Parathyroid adenoma (tissue), 2 donors: ENCODE results near the gene TLR6.

Experiments used
- H2AFZ ChIP-seq: fragments of 300-600 bp; sonication (generic); one replicate; pipeline ENCODE4 v1.7.0; 2017; ENCODE audit warnings: antibody characterized with exemption, mild to moderate bottlenecking
- H3K27ac ChIP-seq: fragments of 300-600 bp; sonication (generic); one replicate; pipeline ENCODE4 v1.7.0; 2017
- H3K27me3 ChIP-seq: fragments of 300-600 bp; sonication (generic); one replicate; pipeline ENCODE4 v1.7.0; 2017; ENCODE audit warnings: low read length; ENCODE audit not compliant: control insufficient read depth, insufficient read depth
- H3K36me3 ChIP-seq: fragments of 300-600 bp; sonication (generic); one replicate; pipeline ENCODE4 v1.7.0; 2017; ENCODE audit warnings: low read length; ENCODE audit not compliant: control insufficient read depth, insufficient read depth
- H3K4me1 ChIP-seq: fragments of 300-600 bp; sonication (generic); one replicate; pipeline ENCODE4 v1.7.0; 2017; ENCODE audit warnings: control low read depth
- H3K4me2 ChIP-seq: fragments of 300-600 bp; sonication (generic); one replicate; pipeline ENCODE4 v1.7.0; 2017; ENCODE audit warnings: low read length
- H3K4me3 ChIP-seq: fragments of 300-600 bp; sonication (generic); one replicate; pipeline ENCODE4 v1.7.0; 2017; ENCODE audit warnings: low read depth, low read length
- H3K79me2 ChIP-seq: fragments of 300-600 bp; sonication (generic); one replicate; pipeline ENCODE4 v1.7.0; 2017; ENCODE audit warnings: control low read depth
- H3K9ac ChIP-seq: fragments of 300-600 bp; sonication (generic); one replicate; pipeline ENCODE4 v1.7.0; 2017; ENCODE audit warnings: mild to moderate bottlenecking
- H3K9me3 ChIP-seq: fragments of 300-600 bp; sonication (generic); one replicate; pipeline ENCODE4 v1.7.0; 2017; ENCODE audit warnings: low read length; ENCODE audit not compliant: control insufficient read depth
- CTCF ChIP-seq: fragments of 300-600 bp; sonication (generic); IDR thresholded peaks from one replicate; pipeline ENCODE4 v1.7.0; 2017; ENCODE audit warnings: antibody characterized with exemption, mild to moderate bottlenecking
- donor health status: primary hyperparathyroidism.

TLR6 gene

GRCh38 chr4:38865445-38865844 lies 8.8 kb upstream of the TLR6 start:
- Histone ChIP-seq H2AFZ (no peak overlapping the region), H3K27me3 (no peaks in the 10 kb centered on the region), H3K27ac (no peak overlapping the region), H3K9ac (no peak overlapping the region), H3K36me3 (no peaks in the 10 kb centered on the region), H3K9me3 (no peaks in the 10 kb centered on the region), H3K4me1 (peaks cover 2% of the 10 kb centered on the region), H3K4me2 (no peak overlapping the region), H3K79me2 (no peaks in the 10 kb centered on the region), H3K4me3 (no peak overlapping the region)
- TF ChIP-seq CTCF: no peak

GRCh38 chr4:38861791-38862190 lies 5.2 kb upstream of the TLR6 start:
- H3K36me3 ChIP-seq: no peaks in the 10 kb centered on the region
- no peak overlapping the region for H3K4me3 ChIP-seq
- no peak for TF ChIP-seq CTCF
- H3K9ac ChIP-seq: no peak overlapping the region
- no peak overlapping the region for H2AFZ ChIP-seq
- H3K4me2 ChIP-seq: no peak overlapping the region
- no peak overlapping the region for H3K27ac ChIP-seq
- H3K79me2 ChIP-seq: no peaks in the 10 kb centered on the region
- no peaks in the 10 kb centered on the region for H3K4me1 ChIP-seq
- no peaks in the 10 kb centered on the region for H3K27me3 ChIP-seq
- H3K9me3 ChIP-seq: no peaks in the 10 kb centered on the region

GRCh38 chr4:38860788-38861424 lies 4.3 kb upstream of the TLR6 start:
- H3K9ac ChIP-seq: no peak overlapping the region
- H3K4me3 ChIP-seq: no peak overlapping the region
- no peak overlapping the region for H3K27ac ChIP-seq
- no peaks in the 10 kb centered on the region for H3K36me3 ChIP-seq
- no peaks in the 10 kb centered on the region for H3K79me2 ChIP-seq
- TF ChIP-seq CTCF: peak; percentile 27
- H3K27me3 ChIP-seq: no peaks in the 10 kb centered on the region
- H2AFZ ChIP-seq: no peak overlapping the region
- no peak overlapping the region for H3K4me2 ChIP-seq
- H3K4me1 ChIP-seq: no peaks in the 10 kb centered on the region
- H3K9me3 ChIP-seq: no peaks in the 10 kb centered on the region

DNA sequence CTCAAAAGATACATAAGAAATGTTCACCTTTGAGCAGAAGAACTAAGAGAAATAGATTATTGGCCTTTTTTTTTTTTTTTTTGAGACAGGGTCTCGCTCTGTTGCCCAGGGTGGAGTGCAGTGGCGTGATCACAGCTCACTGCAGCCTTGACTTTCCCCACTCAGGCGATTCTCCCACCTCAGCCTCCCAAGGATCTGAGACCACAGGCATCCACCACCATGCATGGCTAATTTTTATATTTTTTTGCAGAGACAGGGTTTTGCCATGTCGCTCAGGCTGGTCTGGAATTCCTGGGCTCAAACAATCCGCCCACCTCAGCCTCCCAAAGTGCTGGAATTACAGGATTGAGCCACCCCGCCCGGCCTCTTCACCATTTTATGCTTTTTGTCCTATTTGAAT lies 2.9 kb upstream of the TLR6 start:
- H2AFZ ChIP-seq: no peak overlapping the region

More for the DNA sequence above, 2.9 kb upstream of the TLR6 start:
- Histone ChIP-seq H3K4me3 (no peak overlapping the region), H3K9me3 (no peaks in the 10 kb centered on the region), H3K36me3 (no peaks in the 10 kb centered on the region), H3K27ac (no peak overlapping the region), H3K4me2 (no peak overlapping the region), H3K79me2 (no peaks in the 10 kb centered on the region), H3K9ac (no peak overlapping the region), H3K4me1 (no peaks in the 10 kb centered on the region), H3K27me3 (no peaks in the 10 kb centered on the region)
- no peak for TF ChIP-seq CTCF
